Omental fat pad (tissue), 4 donors: Measurements from ENCODE around the gene TMEM163. TPM values are rescaled to one million over a fixed set of nuclear protein-coding genes. Genes with fewer than 3 reads are reported as not detected.
"Not testable (repeated sequence)": the region's sequence is repeated elsewhere in the genome, so short reads cannot be mapped to it uniquely, and the experiment has no call there.

ENCODE experiments used
- ATAC-seq: fragments of 150-250 bp; one replicate; pipeline ENCODE4 v1.9.1; 2016; ENCODE audit warnings: mild to moderate bottlenecking, moderate library complexity; ENCODE audit not compliant: low FRiP score
- DNase-seq: peaks from one replicate; pipeline ENCODE4 v3.0.0-alpha.2; 2019; ENCODE audit warnings: low spot score
- CTCF ChIP-seq, 3 donors: fragments of 450-650 bp; IDR thresholded peaks; one replicate each; pipeline ENCODE4 v1.5.1; 2016 to 2017; ENCODE audit warnings: antibody characterized with exemption in 3 of 3, mild to moderate bottlenecking in 3 of 3, moderate library complexity in 2 of 3
- total RNA-seq, 4 donors: library from RNA; depleted of rRNA; stranded (reverse); fragments of >200 nt; gene quantifications; one replicate each; pipeline ENCODE4 v1.1.0, GENCODE V29; 2016

TMEM163 gene
- total RNA-seq, 4 donors from 2014 or later, result 0.28 to 6.4 (median 1.2) TPM

GRCh38 chr2:134724341-134724740 lies 5.5 kb upstream of the TMEM163 start:
- ATAC-seq (no peak), DNase-seq (no peak)
- no peak for TF ChIP-seq CTCF (IDR thresholded peaks at IDR 0.05)

GRCh38 chr2:134723742-134724141 lies 4.9 kb upstream of the TMEM163 start:
- DNase-seq, ATAC-seq: not testable (repeated sequence)

- DNase-seq (no peak), ATAC-seq (no peak)
- TF ChIP-seq CTCF (IDR thresholded peaks at IDR 0.05), result no peak
Observed at GRCh38 chr2:134722728-134723127, 3.9 kb upstream of the TMEM163 start.

- ATAC-seq (no peak), DNase-seq (no peak)
- TF ChIP-seq CTCF (IDR thresholded peaks at IDR 0.05), result no peak
Observed at GRCh38 chr2:134721596-134721995, 2.8 kb upstream of the TMEM163 start.

GRCh38 chr2:134718023-134718816 lies 580 bp downstream of the TMEM163 start:
- no peak for TF ChIP-seq CTCF (IDR thresholded peaks at IDR 0.05)
- peak; percentile 57 for ATAC-seq
- no peak for DNase-seq

GRCh38 chr2:134717286-134718022 lies 1.3 kb downstream of the TMEM163 start:
- TF ChIP-seq CTCF (IDR thresholded peaks at IDR 0.05), result no peak
- DNase-seq (no peak), ATAC-seq (no peak)

GRCh38 chr2:134716721-134717243 lies 2.0 kb downstream of the TMEM163 start:
- no peak for ATAC-seq
- TF ChIP-seq CTCF (IDR thresholded peaks at IDR 0.05), result no peak
- DNase-seq, result no peak
